ENCODE results near the gene CDKN2B-AS1.

- TF ChIP-seq TAF1 (CRISPR knock-in tag; IDR thresholded peaks at IDR 0.05): no peak
- no peak for TF ChIP-seq CTCF (CRISPR knock-in tag; IDR thresholded peaks at IDR 0.05)
- no peak for TF ChIP-seq HHEX (CRISPR knock-in tag; IDR thresholded peaks at IDR 0.05)
- no peak for TF ChIP-seq PRDM4 (CRISPR knock-in tag; IDR thresholded peaks at IDR 0.05; ENCODE audit: borderline replicate concordance)
- no peak for TF ChIP-seq TBP (CRISPR knock-in tag; IDR thresholded peaks at IDR 0.05)
- TF ChIP-seq KDM3A (CRISPR knock-in tag; IDR thresholded peaks at IDR 0.05; ENCODE audit: low read depth): no peak
- no peak for TF ChIP-seq MZF1 (CRISPR knock-in tag; IDR thresholded peaks at IDR 0.05; ENCODE audit: borderline replicate concordance)
- no peak for TF ChIP-seq DMAP1 (CRISPR knock-in tag; IDR thresholded peaks at IDR 0.05)
- TF ChIP-seq ZNF816 (CRISPR knock-in tag; IDR thresholded peaks at IDR 0.05; ENCODE audit: borderline replicate concordance): no peak
- no peak for TF ChIP-seq REST (IDR thresholded peaks at IDR 0.05; ENCODE audit: borderline replicate concordance in 1 of 2, low read depth in 1 of 2, low read length in 2 of 2)
- no peak for TF ChIP-seq TIGD3 (CRISPR knock-in tag; IDR thresholded peaks at IDR 0.05; ENCODE audit: borderline replicate concordance)
- no peak for TF ChIP-seq KDM1A (CRISPR knock-in tag; IDR thresholded peaks at IDR 0.05)
- TF ChIP-seq BCLAF1 (IDR thresholded peaks at IDR 0.05): no peak
- no peak for TF ChIP-seq ELF1 (CRISPR knock-in tag; IDR thresholded peaks at IDR 0.05)
Observed at GRCh38 chr9:22060831-22061383, 66.3 kb downstream of the CDKN2B-AS1 start.

Data from HepG2 (cell line).